ENCODE measurements around the gene ENTREP3.

Gene ENTREP3, protein sequence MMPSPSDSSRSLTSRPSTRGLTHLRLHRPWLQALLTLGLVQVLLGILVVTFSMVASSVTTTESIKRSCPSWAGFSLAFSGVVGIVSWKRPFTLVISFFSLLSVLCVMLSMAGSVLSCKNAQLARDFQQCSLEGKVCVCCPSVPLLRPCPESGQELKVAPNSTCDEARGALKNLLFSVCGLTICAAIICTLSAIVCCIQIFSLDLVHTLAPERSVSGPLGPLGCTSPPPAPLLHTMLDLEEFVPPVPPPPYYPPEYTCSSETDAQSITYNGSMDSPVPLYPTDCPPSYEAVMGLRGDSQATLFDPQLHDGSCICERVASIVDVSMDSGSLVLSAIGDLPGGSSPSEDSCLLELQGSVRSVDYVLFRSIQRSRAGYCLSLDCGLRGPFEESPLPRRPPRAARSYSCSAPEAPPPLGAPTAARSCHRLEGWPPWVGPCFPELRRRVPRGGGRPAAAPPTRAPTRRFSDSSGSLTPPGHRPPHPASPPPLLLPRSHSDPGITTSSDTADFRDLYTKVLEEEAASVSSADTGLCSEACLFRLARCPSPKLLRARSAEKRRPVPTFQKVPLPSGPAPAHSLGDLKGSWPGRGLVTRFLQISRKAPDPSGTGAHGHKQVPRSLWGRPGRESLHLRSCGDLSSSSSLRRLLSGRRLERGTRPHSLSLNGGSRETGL

DNA sequence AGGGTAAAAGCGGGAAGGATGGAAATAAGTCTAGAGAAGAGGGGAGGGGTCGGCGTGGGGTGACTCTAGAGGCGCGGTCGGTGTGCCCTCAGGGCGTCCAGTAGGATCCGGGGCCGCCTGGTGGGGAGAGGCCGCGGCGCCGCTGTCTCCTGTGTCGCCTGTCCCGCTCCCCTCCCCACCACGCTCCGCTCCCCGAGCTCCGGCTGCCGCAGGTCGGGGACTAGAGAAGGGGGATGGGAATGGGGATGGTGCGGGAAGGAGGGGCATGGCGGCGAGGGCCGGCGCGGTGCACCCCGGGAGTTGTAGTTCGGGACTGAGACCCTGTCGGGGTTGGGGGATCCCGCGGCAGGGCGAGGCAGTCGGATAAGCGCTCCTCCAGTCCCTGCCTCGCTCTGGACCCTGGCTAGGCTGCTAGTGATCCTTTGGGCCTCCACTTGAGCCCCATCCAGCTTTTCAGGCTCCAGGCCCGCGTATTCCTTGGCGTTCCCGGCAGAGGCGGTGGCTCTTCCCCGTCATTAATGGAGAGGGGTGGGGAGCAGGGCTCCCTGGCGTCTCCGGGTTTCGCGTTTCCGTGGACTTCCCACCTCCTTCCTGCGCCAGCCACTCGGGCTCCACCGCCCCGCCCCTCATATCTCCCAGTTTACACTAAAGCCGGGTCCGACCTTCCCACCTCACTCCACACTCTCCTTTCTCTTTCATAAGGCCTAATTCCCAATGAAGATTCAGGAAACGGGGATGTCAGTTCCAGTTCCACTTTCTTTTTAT lies at the start of gene ENTREP3:
ENTREP3 (minus strand) TSS at position 241 of the 765 bp plus-strand sequence. CDS start 606 bp downstream, outside the sequence.
- H3K9ac ChIP-seq (ENCODE audit: low read length): peak within 1 kb of the TSS; percentile 88
- H3K9me3 ChIP-seq (ENCODE audit: control insufficient read depth, low read length): no peaks in the 10 kb centered on the region
- peak within 1 kb of the TSS; percentile 75 for H3K4me3 ChIP-seq (ENCODE audit: low read length)
- H3K4me1 ChIP-seq (ENCODE audit: control insufficient read depth, insufficient read depth, low read length): peaks cover 28% of the 10 kb centered on the region
- no peaks in the 10 kb centered on the region for H3K27me3 ChIP-seq (ENCODE audit: control insufficient read depth, insufficient read depth, low read length)
- H3K36me3 ChIP-seq (ENCODE audit: control insufficient read depth, insufficient read depth, low read length): peaks cover 5% of the 10 kb centered on the region

DNA sequence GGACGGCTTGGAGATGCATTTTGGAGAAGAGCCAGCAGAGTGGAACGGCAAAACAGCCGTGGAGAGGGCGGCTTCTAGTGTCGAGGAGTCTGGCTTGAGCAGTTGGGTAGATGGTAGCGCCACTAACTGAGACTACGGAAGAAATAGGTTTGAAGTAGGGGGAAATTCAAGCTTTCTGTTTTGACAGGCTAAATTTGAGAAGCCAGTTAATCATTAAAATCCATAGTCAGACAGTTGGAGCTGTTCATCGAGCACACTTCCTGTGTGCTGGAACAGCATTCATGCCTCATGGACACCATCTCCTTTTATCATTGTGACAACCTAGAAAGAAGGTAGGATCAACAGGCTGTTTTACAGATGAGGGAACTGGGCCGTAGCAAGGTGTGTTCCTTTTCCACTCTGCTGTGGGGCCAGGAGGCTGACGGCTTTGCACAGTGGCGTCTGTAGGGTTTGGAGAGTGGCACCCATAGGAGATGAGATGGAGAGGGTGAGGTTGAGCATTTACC lies 49.3 kb upstream of the ENTREP3 start:
- Histone ChIP-seq H3K4me3 (ENCODE audit: low read length) (no peak overlapping the region), H3K4me1 (ENCODE audit: control insufficient read depth, insufficient read depth, low read length) (peaks cover 12% of the 10 kb centered on the region), H3K27me3 (ENCODE audit: control insufficient read depth, insufficient read depth, low read length) (no peaks in the 10 kb centered on the region), H3K9ac (ENCODE audit: low read length) (no peak overlapping the region), H3K36me3 (ENCODE audit: control insufficient read depth, insufficient read depth, low read length) (no peaks in the 10 kb centered on the region), H3K9me3 (ENCODE audit: control insufficient read depth, low read length) (no peaks in the 10 kb centered on the region)

DNA sequence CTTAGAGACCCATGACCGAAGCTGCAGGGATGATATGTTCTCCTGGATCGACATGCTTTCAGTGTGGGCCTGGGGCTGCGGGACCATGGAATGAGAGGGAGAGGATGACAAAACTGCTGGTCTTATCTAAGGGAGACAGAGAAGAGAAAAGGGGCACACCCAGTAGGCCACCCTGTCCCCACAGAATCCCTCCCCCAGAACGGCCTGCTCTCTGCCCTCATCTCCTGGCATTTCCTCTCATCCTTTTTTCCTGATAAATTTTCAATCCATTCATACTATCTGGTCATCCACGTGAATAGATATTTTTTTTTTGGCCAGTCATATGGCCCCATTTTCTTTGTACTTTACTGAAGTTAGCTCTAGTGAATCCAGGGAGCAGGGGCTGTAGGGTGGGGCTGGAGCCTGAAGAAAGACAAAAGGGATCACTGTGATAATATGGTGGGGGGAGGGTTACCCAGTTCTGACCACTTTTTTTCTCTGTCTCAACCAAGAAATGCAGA lies 46.1 kb upstream of the ENTREP3 start, which contains the start of gene PKLR:
PKLR (minus strand) TSS at position 97 of the 500 bp plus-strand sequence; CDS start at position 54, 43 bp downstream.
- Histone ChIP-seq H3K4me3 (ENCODE audit: low read length) (no peak within 1 kb of the TSS), H3K27me3 (ENCODE audit: control insufficient read depth, insufficient read depth, low read length) (peaks cover 10% of the 10 kb centered on the region), H3K36me3 (ENCODE audit: control insufficient read depth, insufficient read depth, low read length) (no peaks in the 10 kb centered on the region), H3K9me3 (ENCODE audit: control insufficient read depth, low read length) (no peaks in the 10 kb centered on the region), H3K9ac (ENCODE audit: low read length) (no peak within 1 kb of the TSS), H3K4me1 (ENCODE audit: control insufficient read depth, insufficient read depth, low read length) (no peaks in the 10 kb centered on the region)

DNA sequence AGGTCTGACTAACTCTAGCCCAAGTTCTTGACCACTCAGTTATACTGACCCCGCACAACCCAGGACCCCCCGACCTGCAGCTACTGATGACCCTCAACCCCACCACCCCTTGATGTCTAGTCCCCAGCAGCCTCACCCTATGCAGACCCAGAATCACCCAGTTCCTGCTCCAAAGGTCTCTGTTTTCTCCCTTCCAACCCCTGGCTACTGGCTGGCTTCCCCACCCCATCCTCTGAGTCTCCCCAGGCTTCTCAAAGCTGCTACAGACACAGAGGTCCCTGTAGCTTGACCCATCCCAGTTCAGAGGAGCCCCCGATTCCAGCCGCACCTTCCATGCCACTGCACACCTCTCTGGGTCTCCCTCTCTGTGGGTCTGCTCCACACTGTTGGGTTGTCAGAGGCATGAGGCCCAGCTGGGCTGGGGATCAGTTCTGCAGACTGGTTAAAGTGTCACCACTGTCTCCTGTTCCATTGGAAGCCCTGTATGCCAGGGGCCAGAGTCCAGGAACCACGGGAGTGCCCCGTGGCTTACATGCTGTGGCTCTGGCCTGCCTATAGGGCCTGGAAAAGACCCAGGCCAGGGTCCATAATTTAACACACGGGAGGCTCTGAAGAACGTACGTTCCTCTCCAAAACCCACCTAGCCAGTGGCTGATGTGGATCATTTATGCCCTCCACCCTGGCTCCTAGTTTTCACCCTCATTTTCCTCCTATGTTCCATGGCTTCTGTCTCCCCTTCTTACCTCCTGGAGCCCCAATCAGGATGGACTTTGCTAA lies 45.5 kb upstream of the ENTREP3 start:
- H3K9me3 ChIP-seq (ENCODE audit: control insufficient read depth, low read length): no peaks in the 10 kb centered on the region
- H3K4me1 ChIP-seq (ENCODE audit: control insufficient read depth, insufficient read depth, low read length): no peaks in the 10 kb centered on the region
- no peak overlapping the region for H3K9ac ChIP-seq (ENCODE audit: low read length)
- H3K4me3 ChIP-seq (ENCODE audit: low read length): no peak overlapping the region
- peaks cover 17% of the 10 kb centered on the region for H3K27me3 ChIP-seq (ENCODE audit: control insufficient read depth, insufficient read depth, low read length)
- no peaks in the 10 kb centered on the region for H3K36me3 ChIP-seq (ENCODE audit: control insufficient read depth, insufficient read depth, low read length)

DNA sequence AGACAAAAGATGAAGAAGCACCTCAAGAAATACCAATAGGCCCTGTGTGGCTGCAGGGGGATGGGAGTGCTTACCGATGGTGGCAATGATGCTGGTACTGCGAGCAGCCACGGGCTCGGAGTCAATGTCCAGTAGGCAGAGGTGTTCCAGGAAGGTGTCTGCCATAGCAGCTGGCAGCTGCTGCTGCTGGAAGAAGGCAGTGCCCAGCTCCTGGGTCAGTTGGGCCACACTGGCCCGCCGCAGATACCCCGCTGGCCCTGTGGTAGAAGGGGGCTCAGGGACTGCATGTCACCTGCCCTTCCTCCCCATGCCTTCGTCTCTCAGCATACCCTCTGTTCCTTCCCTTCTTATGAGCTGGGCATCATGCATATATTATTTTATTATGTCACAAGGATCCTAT lies 44.7 kb upstream of the ENTREP3 start:
- Histone ChIP-seq H3K4me1 (ENCODE audit: control insufficient read depth, insufficient read depth, low read length) (no peaks in the 10 kb centered on the region), H3K9ac (ENCODE audit: low read length) (no peak overlapping the region), H3K4me3 (ENCODE audit: low read length) (no peak overlapping the region)

DNA sequence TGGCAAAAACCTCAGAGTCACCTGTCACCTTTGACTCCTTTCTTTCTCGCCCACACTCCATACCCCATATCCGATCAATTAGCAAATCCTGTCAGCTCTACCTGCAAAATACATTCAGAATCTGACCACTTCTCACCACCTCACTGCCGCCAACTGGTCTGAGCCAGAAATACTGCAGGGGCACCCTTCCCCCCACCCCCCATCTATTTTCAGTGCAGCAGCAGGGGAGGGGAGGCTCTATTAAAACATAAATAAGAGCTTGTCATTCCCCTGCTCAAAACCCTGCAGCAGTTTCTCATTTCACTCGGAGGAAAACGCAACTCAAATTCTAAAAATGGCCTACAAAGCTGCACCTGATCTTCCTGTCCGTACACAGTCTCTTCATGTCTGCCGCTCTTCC lies 42.1 kb upstream of the ENTREP3 start:
- Histone ChIP-seq H3K9ac (ENCODE audit: low read length) (no peak overlapping the region), H3K27me3 (ENCODE audit: control insufficient read depth, insufficient read depth, low read length) (peaks cover 36% of the 10 kb centered on the region), H3K9me3 (ENCODE audit: control insufficient read depth, low read length) (no peaks in the 10 kb centered on the region), H3K4me1 (ENCODE audit: control insufficient read depth, insufficient read depth, low read length) (no peaks in the 10 kb centered on the region), H3K4me3 (ENCODE audit: low read length) (no peak overlapping the region), H3K36me3 (ENCODE audit: control insufficient read depth, insufficient read depth, low read length) (no peaks in the 10 kb centered on the region)

More for the DNA sequence above, 44.7 kb upstream of the ENTREP3 start:
- H3K36me3 ChIP-seq (ENCODE audit: control insufficient read depth, insufficient read depth, low read length): no peaks in the 10 kb centered on the region
- no peaks in the 10 kb centered on the region for H3K9me3 ChIP-seq (ENCODE audit: control insufficient read depth, low read length)
- H3K27me3 ChIP-seq (ENCODE audit: control insufficient read depth, insufficient read depth, low read length): peaks cover 24% of the 10 kb centered on the region

DNA sequence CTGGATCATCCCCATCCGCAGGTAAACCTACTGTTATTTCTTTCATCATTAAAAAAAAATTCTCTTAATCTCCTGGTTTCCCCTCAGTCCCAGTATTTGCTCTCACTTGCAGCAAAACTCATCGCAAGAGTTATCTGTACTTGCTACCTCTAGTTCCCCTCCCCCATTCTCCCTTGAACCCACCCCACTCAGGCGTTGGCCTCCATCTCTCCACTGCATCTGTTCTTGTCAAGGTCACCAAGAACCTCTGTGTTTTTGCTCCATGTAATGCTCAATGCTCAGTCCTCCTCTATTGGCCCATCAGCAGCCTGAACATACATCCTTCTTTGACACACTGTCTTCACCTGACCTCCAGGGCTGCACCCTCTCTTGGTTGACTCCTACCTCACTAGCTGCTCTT lies 41.4 kb upstream of the ENTREP3 start:
- H3K4me3 ChIP-seq (ENCODE audit: low read length): no peak overlapping the region
- peaks cover 36% of the 10 kb centered on the region for H3K27me3 ChIP-seq (ENCODE audit: control insufficient read depth, insufficient read depth, low read length)
- H3K36me3 ChIP-seq (ENCODE audit: control insufficient read depth, insufficient read depth, low read length): no peaks in the 10 kb centered on the region
- no peaks in the 10 kb centered on the region for H3K4me1 ChIP-seq (ENCODE audit: control insufficient read depth, insufficient read depth, low read length)
- H3K9ac ChIP-seq (ENCODE audit: low read length): no peak overlapping the region
- no peaks in the 10 kb centered on the region for H3K9me3 ChIP-seq (ENCODE audit: control insufficient read depth, low read length)

DNA sequence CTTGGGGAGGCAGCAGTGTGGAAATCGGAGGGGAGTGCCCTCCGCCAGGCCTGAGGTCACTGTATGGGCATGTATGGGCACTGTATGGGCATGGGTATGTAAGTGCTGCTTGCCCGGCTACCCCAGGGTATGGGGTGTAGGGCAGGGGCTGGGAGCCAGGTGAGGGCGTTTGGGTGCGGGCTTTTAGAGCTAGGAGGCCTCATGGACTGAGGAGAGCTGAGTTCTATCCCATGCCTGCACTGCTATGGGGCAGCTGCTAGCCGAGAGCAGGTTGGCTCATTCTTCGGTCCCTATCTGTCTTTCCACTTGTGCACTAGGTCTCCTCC lies 40.6 kb upstream of the ENTREP3 start:
- Histone ChIP-seq H3K36me3 (ENCODE audit: control insufficient read depth, insufficient read depth, low read length) (no peaks in the 10 kb centered on the region), H3K4me1 (ENCODE audit: control insufficient read depth, insufficient read depth, low read length) (no peaks in the 10 kb centered on the region), H3K4me3 (ENCODE audit: low read length) (no peak overlapping the region), H3K27me3 (ENCODE audit: control insufficient read depth, insufficient read depth, low read length) (peaks cover 36% of the 10 kb centered on the region), H3K9me3 (ENCODE audit: control insufficient read depth, low read length) (no peaks in the 10 kb centered on the region), H3K9ac (ENCODE audit: low read length) (no peak overlapping the region)

DNA sequence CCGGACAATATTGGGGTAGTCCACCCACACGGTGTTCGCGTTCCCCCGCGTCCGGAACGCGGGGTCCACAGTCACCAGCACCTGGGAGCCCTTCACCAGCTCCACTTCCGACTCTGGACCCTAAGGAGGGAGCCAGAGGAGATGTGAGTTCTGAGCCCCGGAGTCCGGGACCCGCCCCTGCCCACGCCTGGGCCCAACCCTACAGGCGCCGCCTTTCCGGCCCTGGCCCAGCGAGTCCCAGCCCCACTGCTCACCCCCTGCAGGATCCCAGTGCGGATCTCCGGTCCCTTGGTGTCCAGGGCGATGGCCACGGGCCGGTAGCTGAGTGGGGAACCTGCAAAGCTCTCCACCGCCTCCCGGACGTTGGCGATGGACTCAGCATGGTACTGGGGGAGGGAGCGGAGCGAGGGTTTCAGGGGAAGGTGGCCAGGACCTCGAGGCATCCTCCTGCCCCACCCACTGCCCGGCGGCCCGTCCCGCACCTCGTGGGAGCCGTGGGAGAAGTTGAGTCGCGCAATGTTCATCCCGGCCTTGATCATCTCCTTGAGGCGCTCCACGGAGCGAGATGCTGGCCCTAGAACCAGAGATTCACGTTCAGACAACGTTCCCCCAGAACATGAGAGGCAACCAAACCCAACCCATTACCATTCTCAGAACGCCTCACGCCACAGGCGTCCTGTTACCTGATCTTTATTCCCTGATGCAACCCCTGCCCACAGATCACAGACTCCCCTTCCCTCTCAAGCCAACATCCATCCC lies 40.1 kb upstream of the ENTREP3 start:
- H3K4me1 ChIP-seq (ENCODE audit: control insufficient read depth, insufficient read depth, low read length): no peaks in the 10 kb centered on the region

DNA sequence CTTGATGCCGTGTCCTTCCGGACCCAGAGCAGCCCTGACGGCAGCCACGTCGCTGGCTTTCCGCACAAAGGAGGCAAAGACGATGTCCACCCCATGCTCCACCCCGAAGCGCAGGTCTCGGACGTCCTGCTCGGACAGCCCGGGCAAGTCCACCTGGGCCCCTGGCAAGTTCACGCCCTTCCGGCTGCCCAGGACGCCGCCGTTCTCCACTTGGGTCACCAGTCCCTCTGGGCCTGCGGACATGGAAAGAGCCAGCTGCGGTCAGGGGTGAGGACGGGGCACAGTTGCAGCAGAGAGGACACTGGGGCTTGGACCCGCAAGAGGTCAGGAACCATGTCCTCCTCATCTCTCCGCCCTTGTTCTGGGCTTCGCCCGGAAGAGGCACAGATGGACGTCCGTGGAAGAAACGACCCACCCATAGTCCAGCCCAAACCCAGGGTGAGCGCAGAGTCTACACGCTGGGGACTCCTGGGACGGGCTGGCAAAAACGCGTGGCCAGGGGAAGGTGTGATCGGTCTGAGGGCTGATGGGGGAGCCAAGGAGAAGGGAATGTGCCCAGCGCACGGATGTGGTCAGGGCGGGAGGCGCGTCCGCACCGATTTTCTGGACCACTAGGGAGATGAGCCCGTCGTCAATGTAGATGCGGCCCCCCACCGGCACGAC lies 39.4 kb upstream of the ENTREP3 start:
- Histone ChIP-seq H3K9me3 (ENCODE audit: control insufficient read depth, low read length) (no peaks in the 10 kb centered on the region), H3K36me3 (ENCODE audit: control insufficient read depth, insufficient read depth, low read length) (no peaks in the 10 kb centered on the region), H3K4me1 (ENCODE audit: control insufficient read depth, insufficient read depth, low read length) (no peaks in the 10 kb centered on the region), H3K9ac (ENCODE audit: low read length) (no peak overlapping the region), H3K27me3 (ENCODE audit: control insufficient read depth, insufficient read depth, low read length) (peaks cover 36% of the 10 kb centered on the region), H3K4me3 (ENCODE audit: low read length) (no peak overlapping the region)

More for the DNA sequence above, 40.1 kb upstream of the ENTREP3 start:
- no peak overlapping the region for H3K9ac ChIP-seq (ENCODE audit: low read length)
- H3K9me3 ChIP-seq (ENCODE audit: control insufficient read depth, low read length): no peaks in the 10 kb centered on the region
- no peaks in the 10 kb centered on the region for H3K36me3 ChIP-seq (ENCODE audit: control insufficient read depth, insufficient read depth, low read length)
- no peak overlapping the region for H3K4me3 ChIP-seq (ENCODE audit: low read length)
- H3K27me3 ChIP-seq (ENCODE audit: control insufficient read depth, insufficient read depth, low read length): peaks cover 36% of the 10 kb centered on the region

Measured in mucosa of stomach (tissue), 1 donor.